HEK293 (cell line): ENCODE data around the gene VAT1L.

ENCODE experiments used
- CTCF ChIA-PET: fragments of 350-600 bp; formaldehyde crosslinking; extraction: SDS; loops from one replicate; lab custom pipeline; 2021; ENCODE audit warnings: antibody characterized with exemption; lab: Yijun Ruan, JAX
- POLR2A ChIA-PET: fragments of 300-600 bp; formaldehyde crosslinking; extraction: SDS; loops from one replicate; lab custom pipeline; 2020; ENCODE audit warnings: antibody characterized with exemption, inconsistent platforms; lab: Yijun Ruan, JAX
- H3K27ac ChIP-seq: fragments of 200-500 bp; sonication (Bioruptor generic); 2 replicates; pipeline ENCODE4 v1.5.1; 2014; ENCODE audit warnings: low read depth, low read length, control low read depth, inconsistent platforms; ENCODE audit errors: extremely low read depth
- H3K36me3 ChIP-seq, 2 experiments: fragments of 200-500 bp in 1 of 2; sonication (Bioruptor generic) in 1 of 2; 1 replicate in 1 of 2; 2 replicates in 1 of 2; pipeline ENCODE4 v1.5.1; 2014 to 2017; ENCODE audit warnings: inconsistent platforms in 2 of 2, low read length in 2 of 2; ENCODE audit not compliant: control insufficient read depth in 2 of 2, insufficient read depth in 1 of 2
- H3K4me1 ChIP-seq: fragments of 200-500 bp; sonication (Bioruptor generic); 2 replicates; pipeline ENCODE4 v1.5.1; 2014; ENCODE audit warnings: mild to moderate bottlenecking, low read length, inconsistent platforms; ENCODE audit not compliant: control insufficient read depth, insufficient read depth
- H3K4me3 ChIP-seq: 2 replicates; pipeline ENCODE4 v1.5.1; 2011; ENCODE audit warnings: low read depth, mild to moderate bottlenecking, control low read depth, low read length, moderate library complexity
- H3K9me3 ChIP-seq: fragments of 200-500 bp; sonication (Bioruptor generic); 2 replicates; pipeline ENCODE4 v1.5.1; 2014; ENCODE audit warnings: low read depth, low read length, inconsistent platforms; ENCODE audit not compliant: control insufficient read depth, insufficient read depth
- KLF7 ChIP-seq: fragments of 450-650 bp; formaldehyde crosslinking; IDR thresholded peaks from 2 replicates; pipeline ENCODE4 v1.5.1; 2016; ENCODE audit warnings: missing biosample characterization, missing genetic modification characterization, borderline replicate concordance
- KLF8 ChIP-seq: fragments of 450-650 bp; formaldehyde crosslinking; IDR thresholded peaks from 2 replicates; pipeline ENCODE4 v1.5.1; 2016; ENCODE audit warnings: missing biosample characterization, missing genetic modification characterization
- OSR2 ChIP-seq: fragments of 450-650 bp; formaldehyde crosslinking; IDR thresholded peaks from 2 replicates; pipeline ENCODE4 v1.5.1; 2016; ENCODE audit warnings: missing biosample characterization, missing genetic modification characterization
- SCRT1 ChIP-seq: fragments of 450-650 bp; formaldehyde crosslinking; IDR thresholded peaks from 2 replicates; pipeline ENCODE4 v1.5.1; 2016; ENCODE audit warnings: missing biosample characterization, missing genetic modification characterization, borderline replicate concordance
- ZBTB17 ChIP-seq: fragments of 450-650 bp; formaldehyde crosslinking; IDR thresholded peaks from 2 replicates; pipeline ENCODE4 v1.5.1; 2016; ENCODE audit warnings: missing biosample characterization, missing genetic modification characterization
- ZBTB26 ChIP-seq: fragments of 450-650 bp; formaldehyde crosslinking; optimal IDR thresholded peaks from 2 replicates; pipeline ENCODE3; 2016; ENCODE audit warnings: missing biosample characterization, mild to moderate bottlenecking, missing genetic modification characterization
- ZBTB44 ChIP-seq: fragments of 450-650 bp; IDR thresholded peaks from 2 replicates; pipeline ENCODE4 v1.5.1; 2018; ENCODE audit warnings: missing biosample characterization, mild to moderate bottlenecking, missing genetic modification characterization
- ZEB2 ChIP-seq: fragments of 450-650 bp; formaldehyde crosslinking; IDR thresholded peaks from 2 replicates; pipeline ENCODE4 v1.5.1; 2016; ENCODE audit warnings: missing biosample characterization, missing genetic modification characterization
- ZFP41 ChIP-seq: fragments of 450-650 bp; formaldehyde crosslinking; IDR thresholded peaks from 2 replicates; pipeline ENCODE4 v1.5.1; 2016; ENCODE audit warnings: missing biosample characterization, missing genetic modification characterization, borderline replicate concordance
- ZNF112 ChIP-seq: fragments of 450-650 bp; formaldehyde crosslinking; IDR thresholded peaks from 2 replicates; pipeline ENCODE4 v1.5.0; 2017; ENCODE audit warnings: missing biosample characterization, missing genetic modification characterization
- ZNF121 ChIP-seq: fragments of 450-650 bp; formaldehyde crosslinking; IDR thresholded peaks from 2 replicates; pipeline ENCODE4 v1.5.1; 2016; ENCODE audit warnings: missing biosample characterization, missing genetic modification characterization
- ZNF157 ChIP-seq: fragments of 450-650 bp; formaldehyde crosslinking; IDR thresholded peaks from 2 replicates; pipeline ENCODE4 v1.5.1; 2016; ENCODE audit warnings: missing biosample characterization, missing genetic modification characterization
- ZNF214 ChIP-seq: fragments of 450-650 bp; formaldehyde crosslinking; IDR thresholded peaks from 2 replicates; pipeline ENCODE4 v1.5.1; 2017; ENCODE audit warnings: missing biosample characterization, mild to moderate bottlenecking, missing genetic modification characterization, borderline replicate concordance
- ZNF354C ChIP-seq: fragments of 450-650 bp; formaldehyde crosslinking; IDR thresholded peaks from 2 replicates; pipeline ENCODE4 v1.5.1; 2016; ENCODE audit warnings: missing biosample characterization, missing genetic modification characterization, low read depth, borderline replicate concordance
- ZNF510 ChIP-seq: fragments of 450-650 bp; formaldehyde crosslinking; IDR thresholded peaks from 2 replicates; pipeline ENCODE4 v1.5.1; 2018; ENCODE audit warnings: mild to moderate bottlenecking, missing genetic modification characterization, missing biosample characterization; ENCODE audit not compliant: insufficient replicate concordance
- ZNF548 ChIP-seq: fragments of 450-650 bp; formaldehyde crosslinking; IDR thresholded peaks from 2 replicates; pipeline ENCODE4 v1.5.1; 2016; ENCODE audit warnings: missing biosample characterization, missing genetic modification characterization
- ZNF747 ChIP-seq: fragments of 450-650 bp; formaldehyde crosslinking; IDR thresholded peaks from 2 replicates; pipeline ENCODE4 v1.5.1; 2016; ENCODE audit warnings: missing biosample characterization, missing genetic modification characterization
- ZNF791 ChIP-seq: fragments of 450-650 bp; formaldehyde crosslinking; IDR thresholded peaks from 2 replicates; pipeline ENCODE4 v1.5.1; 2016; ENCODE audit warnings: missing biosample characterization, missing genetic modification characterization
- TF ChIP-seq, protein P1 (sequence below): fragments of 450-650 bp; formaldehyde crosslinking; IDR thresholded peaks from 2 replicates; pipeline ENCODE4; 2016; ENCODE audit warnings: missing biosample characterization, missing genetic modification characterization
- TF ChIP-seq, protein P2 (sequence below): fragments of 450-650 bp; formaldehyde crosslinking; IDR thresholded peaks from 2 replicates; pipeline ENCODE4 v1.5.1; 2017; ENCODE audit warnings: missing biosample characterization, missing genetic modification characterization
- TF ChIP-seq, protein P3 (sequence below): fragments of 450-650 bp; formaldehyde crosslinking; conservative IDR thresholded peaks from 2 replicates; pipeline ENCODE4 v1.5.1; 2016; ENCODE audit warnings: low read depth, missing biosample characterization, missing genetic modification characterization

VAT1L gene

DNA sequence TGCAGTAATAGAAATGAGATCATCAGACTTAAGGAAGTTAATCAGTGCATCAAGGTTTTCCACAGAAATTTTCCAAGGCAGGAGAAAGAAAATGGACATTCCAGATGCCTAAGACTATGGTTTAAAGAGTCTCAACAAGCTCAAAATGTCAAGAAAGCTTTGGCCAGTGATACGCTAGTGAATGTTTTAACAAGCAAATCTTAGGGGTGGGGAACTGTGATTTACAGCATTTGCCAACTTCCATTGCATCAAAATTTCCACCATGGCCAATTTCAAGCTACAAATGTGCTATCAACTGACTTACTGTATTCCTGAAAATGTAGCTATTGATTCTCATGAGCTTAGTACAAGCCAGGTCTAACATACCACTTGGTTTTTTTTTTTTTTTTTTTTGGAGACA is 151.6 kb downstream of the VAT1L start (continued):
- TF ChIP-seq ZNF791 (tag by site-specific recombination) (no peak), ZNF157 (tag by site-specific recombination) (no peak)

GRCh38 chr16:77943801-77944200 is 155.4 kb downstream of the VAT1L start:
- H3K4me1 ChIP-seq = 0 out of 2 replicates have a peak, but pooled peaks cover 4% of the 10 kb centered on the region
- H3K36me3 ChIP-seq = no peaks in the 10 kb centered on the region
- CTCF ChIA-PET = interaction anchor here (0.9 kb wide), 1 partner anchor 158 kb away, joined by 5 read pairs; no protein-coding TSS in a partner anchor
- H3K4me3 ChIP-seq = no peak overlapping the region
- TF ChIP-seq KLF8 (tag by site-specific recombination) = no peak
- TF ChIP-seq OSR2 (tag by site-specific recombination) = no peak
- TF ChIP-seq ZNF121 = no peak
- TF ChIP-seq, protein P1, sequence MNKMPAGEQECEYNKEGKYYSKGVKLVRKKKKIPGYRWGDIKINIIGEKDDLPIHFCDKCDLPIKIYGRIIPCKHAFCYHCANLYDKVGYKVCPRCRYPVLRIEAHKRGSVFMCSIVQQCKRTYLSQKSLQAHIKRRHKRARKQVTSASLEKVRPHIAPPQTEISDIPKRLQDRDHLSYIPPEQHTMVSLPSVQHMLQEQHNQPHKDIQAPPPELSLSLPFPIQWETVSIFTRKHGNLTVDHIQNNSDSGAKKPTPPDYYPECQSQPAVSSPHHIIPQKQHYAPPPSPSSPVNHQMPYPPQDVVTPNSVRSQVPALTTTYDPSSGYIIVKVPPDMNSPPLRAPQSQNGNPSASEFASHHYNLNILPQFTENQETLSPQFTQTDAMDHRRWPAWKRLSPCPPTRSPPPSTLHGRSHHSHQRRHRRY (tag by site-specific recombination) = no peak
- no peak for TF ChIP-seq ZBTB26
- TF ChIP-seq ZBTB44 (tag by site-specific recombination) = no peak
- TF ChIP-seq, protein P2, sequence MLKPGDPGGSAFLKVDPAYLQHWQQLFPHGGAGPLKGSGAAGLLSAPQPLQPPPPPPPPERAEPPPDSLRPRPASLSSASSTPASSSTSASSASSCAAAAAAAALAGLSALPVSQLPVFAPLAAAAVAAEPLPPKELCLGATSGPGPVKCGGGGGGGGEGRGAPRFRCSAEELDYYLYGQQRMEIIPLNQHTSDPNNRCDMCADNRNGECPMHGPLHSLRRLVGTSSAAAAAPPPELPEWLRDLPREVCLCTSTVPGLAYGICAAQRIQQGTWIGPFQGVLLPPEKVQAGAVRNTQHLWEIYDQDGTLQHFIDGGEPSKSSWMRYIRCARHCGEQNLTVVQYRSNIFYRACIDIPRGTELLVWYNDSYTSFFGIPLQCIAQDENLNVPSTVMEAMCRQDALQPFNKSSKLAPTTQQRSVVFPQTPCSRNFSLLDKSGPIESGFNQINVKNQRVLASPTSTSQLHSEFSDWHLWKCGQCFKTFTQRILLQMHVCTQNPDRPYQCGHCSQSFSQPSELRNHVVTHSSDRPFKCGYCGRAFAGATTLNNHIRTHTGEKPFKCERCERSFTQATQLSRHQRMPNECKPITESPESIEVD (tag by site-specific recombination) = no peak
- no peak for TF ChIP-seq ZNF747 (tag by site-specific recombination)
- TF ChIP-seq ZNF510 = no peak
- TF ChIP-seq ZFP41 (tag by site-specific recombination) = no peak
- no peak for TF ChIP-seq ZNF214 (tag by site-specific recombination)
- no peak; the same call in 1 of the 2 replicates for TF ChIP-seq SCRT1 (tag by site-specific recombination)
- TF ChIP-seq ZNF354C (tag by site-specific recombination) = no peak
- no peak for TF ChIP-seq ZNF548 (tag by site-specific recombination)
- no peak for TF ChIP-seq KLF7 (tag by site-specific recombination)
- TF ChIP-seq ZNF112 = no peak
- no peaks in the 10 kb centered on the region for H3K9me3 ChIP-seq
- no peak overlapping the region for H3K27ac ChIP-seq
- POLR2A ChIA-PET = no interaction called here

GRCh38 chr16:77944631-77945030 is 156.3 kb downstream of the VAT1L start:
- CTCF ChIA-PET = interaction anchor here (0.6 to 0.9 kb wide), 2 partner anchors 159 to 279 kb away, joined by 3 to 5 read pairs; no protein-coding TSS in a partner anchor
- H3K9me3 ChIP-seq = no peaks in the 10 kb centered on the region
- no peaks in the 10 kb centered on the region for H3K36me3 ChIP-seq
- no peak overlapping the region for H3K27ac ChIP-seq
- no peak overlapping the region for H3K4me3 ChIP-seq
- 0 out of 2 replicates have a peak, but pooled peaks cover 4% of the 10 kb centered on the region for H3K4me1 ChIP-seq
- POLR2A ChIA-PET = no interaction called here
- TF ChIP-seq, protein P1 (tag by site-specific recombination) = no peak
- TF ChIP-seq, protein P3, sequence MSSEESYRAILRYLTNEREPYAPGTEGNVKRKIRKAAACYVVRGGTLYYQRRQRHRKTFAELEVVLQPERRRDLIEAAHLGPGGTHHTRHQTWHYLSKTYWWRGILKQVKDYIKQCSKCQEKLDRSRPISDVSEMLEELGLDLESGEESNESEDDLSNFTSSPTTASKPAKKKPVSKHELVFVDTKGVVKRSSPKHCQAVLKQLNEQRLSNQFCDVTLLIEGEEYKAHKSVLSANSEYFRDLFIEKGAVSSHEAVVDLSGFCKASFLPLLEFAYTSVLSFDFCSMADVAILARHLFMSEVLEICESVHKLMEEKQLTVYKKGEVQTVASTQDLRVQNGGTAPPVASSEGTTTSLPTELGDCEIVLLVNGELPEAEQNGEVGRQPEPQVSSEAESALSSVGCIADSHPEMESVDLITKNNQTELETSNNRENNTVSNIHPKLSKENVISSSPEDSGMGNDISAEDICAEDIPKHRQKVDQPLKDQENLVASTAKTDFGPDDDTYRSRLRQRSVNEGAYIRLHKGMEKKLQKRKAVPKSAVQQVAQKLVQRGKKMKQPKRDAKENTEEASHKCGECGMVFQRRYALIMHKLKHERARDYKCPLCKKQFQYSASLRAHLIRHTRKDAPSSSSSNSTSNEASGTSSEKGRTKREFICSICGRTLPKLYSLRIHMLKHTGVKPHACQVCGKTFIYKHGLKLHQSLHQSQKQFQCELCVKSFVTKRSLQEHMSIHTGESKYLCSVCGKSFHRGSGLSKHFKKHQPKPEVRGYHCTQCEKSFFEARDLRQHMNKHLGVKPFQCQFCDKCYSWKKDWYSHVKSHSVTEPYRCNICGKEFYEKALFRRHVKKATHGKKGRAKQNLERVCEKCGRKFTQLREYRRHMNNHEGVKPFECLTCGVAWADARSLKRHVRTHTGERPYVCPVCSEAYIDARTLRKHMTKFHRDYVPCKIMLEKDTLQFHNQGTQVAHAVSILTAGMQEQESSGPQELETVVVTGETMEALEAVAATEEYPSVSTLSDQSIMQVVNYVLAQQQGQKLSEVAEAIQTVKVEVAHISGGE (tag by site-specific recombination) = no peak
- TF ChIP-seq ZEB2 (no peak), ZNF548 (tag by site-specific recombination) (no peak), ZBTB17 (no peak)
